Measurements from ENCODE around the gene TMEM238.
"Not testable (repeated sequence)": the region's sequence is repeated elsewhere in the genome, so short reads cannot be mapped to it uniquely, and the experiment has no call there.

Gene TMEM238

DNA sequence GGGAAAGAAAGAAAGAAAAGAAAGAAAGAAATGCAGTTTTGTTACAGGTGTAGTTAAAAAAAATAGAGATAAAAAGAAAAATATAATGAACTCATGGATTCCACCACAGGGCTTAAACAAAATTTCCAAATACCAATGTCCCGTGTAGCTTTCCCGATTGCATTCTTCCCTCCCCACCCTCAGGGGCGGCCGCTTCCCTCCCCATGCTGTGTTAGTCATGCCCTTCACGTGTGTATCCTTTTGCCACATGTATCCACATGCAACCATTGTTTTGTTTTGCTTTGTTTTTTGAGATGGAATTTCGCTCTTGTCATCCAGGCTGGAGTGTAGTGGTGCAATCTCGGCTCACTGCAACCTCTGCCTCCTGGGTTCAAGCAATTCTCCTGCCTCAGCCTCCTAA, 48.0 kb downstream of the TMEM238 start:
- DNase-seq = no peak

DNA sequence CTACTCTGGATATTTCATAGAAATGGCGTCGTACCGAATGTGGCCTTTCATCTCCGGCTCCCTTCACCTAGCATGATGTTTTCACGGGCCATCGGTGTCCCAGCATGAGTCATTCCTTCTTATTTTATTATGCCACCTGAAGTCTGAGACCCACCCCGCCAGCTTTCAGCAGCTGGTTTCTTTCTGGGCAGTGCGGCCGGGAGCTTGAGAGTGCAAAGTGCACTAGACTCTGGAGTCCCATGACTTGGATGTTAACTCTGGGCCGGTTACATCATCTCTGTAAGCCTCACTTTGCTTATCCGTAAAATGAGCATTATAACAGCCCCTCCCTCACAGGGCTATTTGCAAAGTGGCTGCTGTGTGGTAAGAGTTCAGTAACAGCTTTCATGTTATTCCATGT, 50.2 kb downstream of the TMEM238 start:
- no peak for DNase-seq

DNA sequence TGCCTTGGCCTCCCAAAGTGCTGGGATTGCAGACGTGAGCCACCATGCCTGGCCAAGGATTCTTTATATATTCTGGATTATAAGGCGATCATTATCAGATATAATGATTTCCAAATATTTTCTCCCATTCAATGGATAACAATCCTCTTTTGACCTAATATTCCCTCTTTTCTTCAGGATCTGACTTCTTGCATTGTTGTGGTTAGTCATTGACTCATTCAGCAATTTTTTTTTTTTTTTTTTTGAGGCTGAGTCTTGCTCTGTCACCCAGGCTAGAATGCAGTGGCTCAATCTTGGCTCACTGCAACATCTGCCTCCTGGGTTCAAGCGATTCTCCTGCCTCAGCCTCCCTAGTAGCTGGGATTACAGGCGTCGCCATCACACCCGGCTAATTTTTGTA, 54.3 kb downstream of the TMEM238 start:
- DNase-seq = not testable (repeated sequence)

All from NCI-H1694 treated with DMSO at 0.1 percent for 48 hours (cell line).